Lower leg skin (tissue), 4 donors: Measurements from ENCODE around the gene DNAJC12. TPM values are rescaled to one million over a fixed set of nuclear protein-coding genes. Genes with fewer than 3 reads are reported as not detected.
A peak's percentile ranks its signal among the peaks of the same experiment; 100 is the strongest.

Source experiments
- DNase-seq, 2 donors: peaks; one replicate each; pipeline ENCODE4 v3.0.0-alpha.2; 2019; ENCODE audit warnings: low spot score in 2 of 2
- H3K4me3 ChIP-seq: fragments of 200-600 bp; sonication (generic); 2 replicates; pipeline ENCODE4 v1.5.1; 2017; ENCODE audit warnings: mild to moderate bottlenecking, low read depth; ENCODE audit not compliant: poor library complexity, severe bottlenecking
- CTCF ChIP-seq, 3 donors: fragments of 450-650 bp; IDR thresholded peaks; one replicate each; pipeline ENCODE4 v1.5.1; 2016; ENCODE audit warnings: antibody characterized with exemption in 3 of 3, mild to moderate bottlenecking in 3 of 3, moderate library complexity in 2 of 3
- POLR2A ChIP-seq, 2 donors: fragments of 450-650 bp; IDR thresholded peaks; one replicate each; pipeline ENCODE4 v1.6.1; 2016 to 2017; ENCODE audit warnings: antibody characterized with exemption in 2 of 2, mild to moderate bottlenecking in 1 of 2, moderate library complexity in 1 of 2
- WGBS, 2 donors: methylation state at CpG; one replicate each; pipeline ENCODE4 v1.1.5; 2018; 5-methylcytosine and 5-hydroxymethylcytosine counted together
- intact Hi-C: fragments of 100-400 bp; cut with DNase I; formaldehyde crosslinking; loops from one replicate; pipeline ENCODE4 v1.15.0; 2023; ENCODE audit warnings: low total_unique reads
- total RNA-seq, 4 donors: library from RNA; depleted of rRNA; stranded (reverse); fragments of >200 nt; gene quantifications; one replicate each; pipeline ENCODE4 v1.1.0, GENCODE V29; 2016

Gene DNAJC12
- under 1 TPM in 1 of 4 donors, not detected in 3; 0.49 TPM for total RNA-seq

- intact Hi-C loops, result no loop called here
- DNase-seq, result no peak
- H3K4me3 ChIP-seq, result no peak within 1 kb of the TSS
- TF ChIP-seq POLR2A (IDR thresholded peaks at IDR 0.05) (no peak), CTCF (IDR thresholded peaks at IDR 0.05) (no peak)
- WGBS, 2 donors, result 20 to 24% methylated on average over 5 of the region's 5 CpGs
Measured at GRCh38 chr10:67837541-67838314, at the start of gene DNAJC12. DNAJC12 (minus strand) TSS chr10:67838188; CDS start chr10:67838011, 177 bp downstream.

GRCh38 chr10:67884842-67885670 lies 47.1 kb upstream of the DNAJC12 start:
- peak; percentile 79 to 95 for DNase-seq
- intact Hi-C loops, result no loop called here
- H3K4me3 ChIP-seq, result peak overlapping the region; percentile 59
- 0% methylated on average over 23 to 47 of the region's 73 CpGs for WGBS, 2 donors
- TF ChIP-seq POLR2A (IDR thresholded peaks at IDR 0.05), result no peak
- TF ChIP-seq CTCF (IDR thresholded peaks at IDR 0.05), result no peak

- peak within 1 kb of the TSS; percentile 59 for H3K4me3 ChIP-seq
- TF ChIP-seq POLR2A (IDR thresholded peaks at IDR 0.05) (peak in 1 of 2 donors; percentile 58), CTCF (IDR thresholded peaks at IDR 0.05) (no peak)
- 1 to 2% methylated on average over 27 to 34 of the region's 62 CpGs for WGBS, 2 donors
- intact Hi-C loops, result no loop called here
- peak; percentile 96 to 99 for DNase-seq
Measured at GRCh38 chr10:67884313-67884841, 46.4 kb upstream of the DNAJC12 start, which contains the start of gene SIRT1. SIRT1 (plus strand) TSS chr10:67884656; CDS start chr10:67884722, 66 bp downstream.

GRCh38 chr10:67883710-67884312 lies 45.8 kb upstream of the DNAJC12 start:
- DNase-seq, result peak; percentile 28 to 72
- intact Hi-C loops, result no loop called here

More at GRCh38 chr10:67883710-67884312, 45.8 kb upstream of the DNAJC12 start:
- TF ChIP-seq CTCF (IDR thresholded peaks at IDR 0.05), result no peak
- TF ChIP-seq POLR2A (IDR thresholded peaks at IDR 0.05), result no peak
- peak overlapping the region; percentile 12 for H3K4me3 ChIP-seq
- WGBS, 2 donors, result 12 to 16% methylated on average over 13 of the region's 13 CpGs
